NB4 (cell line): ENCODE data around the gene UBR3.

Experiments used
- CTCF ChIP-seq: IDR thresholded peaks from one replicate; pipeline ENCODE4 v1.5.1; 2012; ENCODE audit warnings: low read depth, low read length
- POLR2A ChIP-seq: IDR thresholded peaks from 2 replicates; pipeline ENCODE4 v1.6.1; 2011; ENCODE audit warnings: mild to moderate bottlenecking; ENCODE audit not compliant: insufficient read length; ENCODE audit errors: extremely low read depth

- no peak for TF ChIP-seq POLR2A
- TF ChIP-seq CTCF = no peak
These were observed 264.2 kb downstream of the UBR3 start for GRCh38 chr2:170091436-170091835.
